Measurements from ENCODE around the gene ATP9B. TPM values are rescaled to one million over a fixed set of nuclear protein-coding genes. Genes with fewer than 3 reads are reported as not detected.

ATP9B gene
- polyA plus RNA-seq, 3 donors, result 7.2 to 20.3 (median 14.0) TPM

- Mint-ChIP-seq H3K36me3 (peaks cover 42 to 71% of the 10 kb centered on the region in 2 donors), H3K27ac (no peak overlapping the region), H3K9me3 (peaks cover 0 to 4% (median 0%) of the 10 kb centered on the region in 7 donors), H3K27me3 (ENCODE audit: low read depth in 3 of 3) (peaks cover 0 to 3% (median 0%) of the 10 kb centered on the region in 3 donors), H3K4me3 (no peak overlapping the region), H3K4me1 (peaks cover 10% of the 10 kb centered on the region)
- TF ChIP-seq, protein P1, sequence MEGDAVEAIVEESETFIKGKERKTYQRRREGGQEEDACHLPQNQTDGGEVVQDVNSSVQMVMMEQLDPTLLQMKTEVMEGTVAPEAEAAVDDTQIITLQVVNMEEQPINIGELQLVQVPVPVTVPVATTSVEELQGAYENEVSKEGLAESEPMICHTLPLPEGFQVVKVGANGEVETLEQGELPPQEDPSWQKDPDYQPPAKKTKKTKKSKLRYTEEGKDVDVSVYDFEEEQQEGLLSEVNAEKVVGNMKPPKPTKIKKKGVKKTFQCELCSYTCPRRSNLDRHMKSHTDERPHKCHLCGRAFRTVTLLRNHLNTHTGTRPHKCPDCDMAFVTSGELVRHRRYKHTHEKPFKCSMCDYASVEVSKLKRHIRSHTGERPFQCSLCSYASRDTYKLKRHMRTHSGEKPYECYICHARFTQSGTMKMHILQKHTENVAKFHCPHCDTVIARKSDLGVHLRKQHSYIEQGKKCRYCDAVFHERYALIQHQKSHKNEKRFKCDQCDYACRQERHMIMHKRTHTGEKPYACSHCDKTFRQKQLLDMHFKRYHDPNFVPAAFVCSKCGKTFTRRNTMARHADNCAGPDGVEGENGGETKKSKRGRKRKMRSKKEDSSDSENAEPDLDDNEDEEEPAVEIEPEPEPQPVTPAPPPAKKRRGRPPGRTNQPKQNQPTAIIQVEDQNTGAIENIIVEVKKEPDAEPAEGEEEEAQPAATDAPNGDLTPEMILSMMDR (IDR thresholded peaks at IDR 0.05), result no peak
- no peak overlapping the region for H2AFZ ChIP-seq (ENCODE audit: insufficient read depth, low read depth, low read length, poor library complexity, severe bottlenecking)
- H3K79me2 ChIP-seq (ENCODE audit: insufficient read depth, low read length), result no peaks in the 10 kb centered on the region
- no peak overlapping the region for H3K9ac ChIP-seq (ENCODE audit: insufficient read depth, low read length, poor library complexity, severe bottlenecking)
- intact Hi-C loops (cut with micrococcal nuclease), result no loop called here
- DNase-seq, result no peak
- 16% methylated on average over 6 of the region's 15 CpGs for WGBS (ENCODE audit: insufficient coverage)
- no peaks in the 10 kb centered on the region for H4K20me1 ChIP-seq (ENCODE audit: insufficient read depth, low read length)
- no peaks in the 10 kb centered on the region for H3K9me3 ChIP-seq (replicated peaks in 1 of 2; ENCODE audit: control insufficient read depth in 1 of 2, insufficient read depth in 1 of 2, low read length in 2 of 2)
- no peak overlapping the region for H3K27ac ChIP-seq (ENCODE audit: low read depth in 1 of 2, low read length in 2 of 2)
- H3K4me3 ChIP-seq (replicated peaks in 1 of 3; ENCODE audit: low read depth in 2 of 3, low read length in 3 of 3), result no peak overlapping the region
- H3K36me3 ChIP-seq (replicated peaks in 1 of 2; ENCODE audit: control insufficient read depth in 1 of 2, insufficient read depth in 2 of 2, low read length in 2 of 2), result peaks cover 2 to 19% of the 10 kb centered on the region in 2 donors
- H3K4me1 ChIP-seq (ENCODE audit: control insufficient read depth in 1 of 2, insufficient read depth in 2 of 2, low read length in 2 of 2), result no peaks in the 10 kb centered on the region
- H3K27me3 ChIP-seq (ENCODE audit: control insufficient read depth in 2 of 2, insufficient read depth in 2 of 2, low read length in 2 of 2), result no peaks in the 10 kb centered on the region
- H3K4me2 ChIP-seq (replicated peaks; ENCODE audit: extremely low read depth, low read length, poor library complexity, severe bottlenecking), result no peak overlapping the region
Measured at GRCh38 chr18:79368681-79369080, 299.5 kb downstream of the ATP9B start.

- no peak overlapping the region for H3K4me3 ChIP-seq (replicated peaks in 1 of 3; ENCODE audit: low read depth in 2 of 3, low read length in 3 of 3)
- WGBS (ENCODE audit: insufficient coverage), result 82% methylated on average over 11 of the region's 14 CpGs
- H3K9ac ChIP-seq (ENCODE audit: insufficient read depth, low read length, poor library complexity, severe bottlenecking), result no peak overlapping the region
- H4K20me1 ChIP-seq (ENCODE audit: insufficient read depth, low read length), result no peaks in the 10 kb centered on the region
- no peak overlapping the region for H3K4me2 ChIP-seq (replicated peaks; ENCODE audit: extremely low read depth, low read length, poor library complexity, severe bottlenecking)
- H3K27me3 Mint-ChIP-seq (ENCODE audit: low read depth in 3 of 3), result no peaks in the 10 kb centered on the region
- peaks cover 0 to 6% (median 0%) of the 10 kb centered on the region in 7 donors for H3K9me3 Mint-ChIP-seq
- H3K36me3 ChIP-seq (replicated peaks in 1 of 2; ENCODE audit: control insufficient read depth in 1 of 2, insufficient read depth in 2 of 2, low read length in 2 of 2), result peaks cover 9 to 19% of the 10 kb centered on the region in 2 donors
- H3K4me1 ChIP-seq (ENCODE audit: control insufficient read depth in 1 of 2, insufficient read depth in 2 of 2, low read length in 2 of 2), result no peaks in the 10 kb centered on the region
- H2AFZ ChIP-seq (ENCODE audit: insufficient read depth, low read depth, low read length, poor library complexity, severe bottlenecking), result no peak overlapping the region
- peaks cover 10% of the 10 kb centered on the region for H3K4me1 Mint-ChIP-seq
- H3K27ac Mint-ChIP-seq, result peak overlapping the region in 1 of 7 donors; percentile 22
- no peak for DNase-seq
- no peak overlapping the region for H3K27ac ChIP-seq (ENCODE audit: low read depth in 1 of 2, low read length in 2 of 2)
- intact Hi-C loops (cut with micrococcal nuclease), result no loop called here
- no peaks in the 10 kb centered on the region for H3K9me3 ChIP-seq (replicated peaks in 1 of 2; ENCODE audit: control insufficient read depth in 1 of 2, insufficient read depth in 1 of 2, low read length in 2 of 2)
- peaks cover 39 to 65% of the 10 kb centered on the region in 2 donors for H3K36me3 Mint-ChIP-seq
- H3K4me3 Mint-ChIP-seq, result no peak overlapping the region
- TF ChIP-seq, protein P1 (IDR thresholded peaks at IDR 0.05), result no peak
- H3K27me3 ChIP-seq (ENCODE audit: control insufficient read depth in 2 of 2, insufficient read depth in 2 of 2, low read length in 2 of 2), result no peaks in the 10 kb centered on the region
- no peaks in the 10 kb centered on the region for H3K79me2 ChIP-seq (ENCODE audit: insufficient read depth, low read length)
Measured at GRCh38 chr18:79371561-79372121, 302.4 kb downstream of the ATP9B start.

Data from CD14-positive monocyte (primary cell).